ENCODE measurements around the gene ANTXR2. TPM values are rescaled to one million over a fixed set of nuclear protein-coding genes. Genes with fewer than 3 reads are reported as not detected.

The ANTXR2 gene
- total and polyA plus RNA-seq, 2 of the 8 experiments (the other 6 are each of a cell fraction or from before 2014, with no cell fraction given): 1.1 to 7.5 TPM

DNA sequence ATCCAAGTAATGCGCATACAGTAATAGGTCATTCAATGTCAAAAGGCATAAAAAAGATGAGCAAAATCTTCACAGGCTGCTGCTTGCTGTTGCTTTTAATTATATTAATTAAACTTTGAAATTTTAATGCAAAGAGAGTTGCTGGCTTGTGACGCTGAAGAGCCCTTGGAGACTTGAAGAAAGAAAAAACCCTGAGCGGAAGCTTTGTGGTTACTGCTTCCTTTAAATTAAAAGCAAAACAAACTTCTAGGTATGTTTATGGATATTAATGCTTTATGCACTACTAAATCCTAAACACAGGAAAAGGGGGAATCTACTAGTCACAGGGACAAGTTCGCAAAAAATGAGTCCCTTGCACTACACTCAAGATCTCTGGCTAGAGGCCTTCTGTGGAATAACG lies 166.7 kb downstream of the ANTXR2 start:
- Histone ChIP-seq H3K4ac (replicated peaks; ENCODE audit: insufficient read length, low read depth, low read length) (no peak overlapping the region), H3K79me2 (ENCODE audit: control insufficient read depth in 1 of 2, insufficient read depth in 2 of 2, low read length in 2 of 2) (no peaks in the 10 kb centered on the region), H2AK5ac (ENCODE audit: low read depth, low read length) (no peak overlapping the region), H4K8ac (ENCODE audit: extremely low read depth, insufficient read depth, low read length) (no peak overlapping the region), H2BK20ac (ENCODE audit: low read length) (no peak overlapping the region), H2BK5ac (ENCODE audit: low read depth, low read length) (no peak overlapping the region), H3K36me3 (ENCODE audit: control insufficient read depth in 2 of 4, insufficient read depth in 4 of 4, low read length in 3 of 4) (no peaks in the 10 kb centered on the region; a peak in 1 of 8 replicates), H3K23me2 (ENCODE audit: low read depth, low read length) (no peaks in the 10 kb centered on the region), H4K20me1 (replicated peaks in 1 of 2; ENCODE audit: control insufficient read depth in 1 of 2, insufficient read depth in 2 of 2, low read length in 2 of 2) (no peaks in the 10 kb centered on the region), H3K9me3 (ENCODE audit: insufficient read depth in 2 of 2, low read depth in 1 of 2, low read length in 1 of 2) (no peaks in the 10 kb centered on the region), H2BK120ac (replicated peaks; ENCODE audit: low read depth, low read length) (no peak overlapping the region), H3K56ac (replicated peaks; ENCODE audit: insufficient read length, low read depth, low read length) (no peak overlapping the region), H3K9ac (replicated peaks in 1 of 4; ENCODE audit: extremely low read depth in 1 of 4, low read depth in 3 of 4, low read length in 3 of 4) (no peak overlapping the region), H3K79me1 (ENCODE audit: low read depth, low read length) (no peaks in the 10 kb centered on the region), H2BK15ac (ENCODE audit: low read length) (no peak overlapping the region), H2AFZ (ENCODE audit: low read length) (no peak overlapping the region), H3K4me3 (ENCODE audit: extremely low read depth in 1 of 4, insufficient read depth in 2 of 4, low read depth in 3 of 4, low read length in 4 of 4) (no peak overlapping the region), H2BK12ac (ENCODE audit: low read depth, low read length) (no peak overlapping the region), H3K18ac (ENCODE audit: extremely low read depth, low read length) (no peak overlapping the region), H4K5ac (ENCODE audit: insufficient read length, low read depth, low read length) (no peak overlapping the region), H3K4me2 (ENCODE audit: insufficient read depth in 1 of 2, low read depth in 2 of 2, low read length in 2 of 2) (no peak overlapping the region), H3K14ac (ENCODE audit: insufficient read length) (no peak overlapping the region), H3K4me1 (replicated peaks in 1 of 4; ENCODE audit: control insufficient read depth in 3 of 4, insufficient read depth in 4 of 4, low read length in 3 of 4) (no peaks in the 10 kb centered on the region), H3K27ac (ENCODE audit: low read depth, low read length) (no peak overlapping the region), H4K91ac (replicated peaks; ENCODE audit: insufficient read length, low read length) (no peak overlapping the region), H3K27me3 (replicated peaks in 1 of 4; ENCODE audit: control insufficient read depth in 3 of 4, extremely low read depth in 1 of 4, insufficient read depth in 3 of 4, low read length in 3 of 4) (no peaks in the 10 kb centered on the region), H3K23ac (ENCODE audit: insufficient read length) (no peak overlapping the region)
- POLR2A ChIA-PET (ENCODE audit: partially characterized antibody): no interaction called here
- FAIRE-seq (no peak), DNase-seq (ENCODE audit: low read depth in 1 of 2, low spot score in 2 of 2) (no peak)
- 88% methylated on average over 5 of the region's 5 CpGs; no CpG with 5 or more reads in 1 of the 2 experiments for WGBS, 2 experiments (ENCODE audit: extremely low coverage in 1 of 2, insufficient coverage in 1 of 2, insufficient read length in 1 of 2, insufficient replicate concordance in 2 of 2, low coverage in 1 of 2, low lambda C conversion rate in 2 of 2, missing lambda C conversion rate in 1 of 2)
- TF ChIP-seq SP4 (IDR thresholded peaks at IDR 0.05; ENCODE audit: low read length) (no peak), NRF1 (IDR thresholded peaks at IDR 0.05; ENCODE audit: low read depth, low read length) (no peak), CHD2 (IDR thresholded peaks at IDR 0.05; ENCODE audit: low read length) (no peak), CBX8 (IDR thresholded peaks at IDR 0.05; ENCODE audit: borderline replicate concordance, low read depth, low read length) (no peak), TAF1 (IDR thresholded peaks at IDR 0.05; ENCODE audit: low read depth, low read length) (no peak), CTBP2 (IDR thresholded peaks at IDR 0.05; ENCODE audit: borderline replicate concordance, insufficient read depth, insufficient read length, low read length) (no peak), JUND (IDR thresholded peaks at IDR 0.05; ENCODE audit: low read length) (no peak), KDM4A (IDR thresholded peaks at IDR 0.05; ENCODE audit: low read depth, low read length, severe bottlenecking) (no peak), GABPA (IDR thresholded peaks at IDR 0.05; ENCODE audit: borderline replicate concordance, insufficient read depth, low read length) (no peak), MAFK (IDR thresholded peaks at IDR 0.05; ENCODE audit: low read depth, low read length) (no peak), ASH2L (IDR thresholded peaks at IDR 0.05; ENCODE audit: low read length) (no peak), SP1 (IDR thresholded peaks at IDR 0.05; ENCODE audit: low read depth, low read length) (no peak)
- CTCF ChIA-PET (ENCODE audit: partially characterized antibody): no interaction called here

Data from H1 (cell line).